GM18520 (cell line): Measurements from ENCODE around the gene MGAT3.

Experiments used
- ATAC-seq: cut with Tn5 transposase; IDR thresholded peaks from one replicate; pipeline ENCODE4 v1.9.1; 2021; ENCODE audit not compliant: unreplicated experiment

The MGAT3 gene

DNA sequence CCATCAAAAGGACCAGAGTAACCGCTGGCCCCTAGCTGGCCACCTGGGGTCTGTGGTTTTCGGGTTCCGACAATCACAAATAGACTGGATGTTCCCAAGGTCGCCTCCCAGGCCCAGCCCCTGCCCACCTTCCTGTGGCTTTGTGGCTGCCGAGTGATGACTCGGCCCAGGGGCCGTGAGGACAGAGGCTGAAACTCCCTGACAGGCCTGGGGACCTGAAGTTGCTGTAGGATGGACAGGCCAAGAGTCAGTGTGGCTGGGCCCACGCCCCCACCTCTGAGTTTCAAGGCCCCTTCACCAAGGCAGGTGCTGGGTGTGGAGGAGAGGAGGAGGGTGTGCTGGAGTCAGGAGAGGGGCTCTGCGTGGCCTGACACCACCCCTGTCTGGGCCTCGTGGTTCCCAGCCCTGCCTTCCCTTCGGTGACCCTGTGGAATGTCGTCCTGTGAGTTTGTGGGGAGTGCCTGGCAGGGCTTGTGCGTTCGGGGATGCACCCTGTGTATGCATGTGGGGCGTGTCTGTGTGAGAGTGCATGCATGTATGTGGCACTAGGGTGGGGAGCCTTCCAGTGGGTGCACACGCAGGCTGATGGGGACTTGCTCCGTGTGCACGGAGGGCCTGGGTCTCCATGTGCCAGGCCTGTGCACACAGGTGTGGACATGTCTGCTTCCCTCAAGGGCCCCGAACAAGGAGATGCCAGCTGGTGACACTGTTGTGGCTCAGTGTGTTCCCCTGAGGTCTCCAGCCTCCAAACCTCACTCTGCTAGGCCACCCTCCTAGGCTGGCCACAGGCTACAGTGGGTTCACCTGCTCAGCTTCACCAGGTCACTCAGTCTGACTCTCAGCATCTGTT lies 8.4 kb upstream of the MGAT3 start:
- ATAC-seq = no peak

DNA sequence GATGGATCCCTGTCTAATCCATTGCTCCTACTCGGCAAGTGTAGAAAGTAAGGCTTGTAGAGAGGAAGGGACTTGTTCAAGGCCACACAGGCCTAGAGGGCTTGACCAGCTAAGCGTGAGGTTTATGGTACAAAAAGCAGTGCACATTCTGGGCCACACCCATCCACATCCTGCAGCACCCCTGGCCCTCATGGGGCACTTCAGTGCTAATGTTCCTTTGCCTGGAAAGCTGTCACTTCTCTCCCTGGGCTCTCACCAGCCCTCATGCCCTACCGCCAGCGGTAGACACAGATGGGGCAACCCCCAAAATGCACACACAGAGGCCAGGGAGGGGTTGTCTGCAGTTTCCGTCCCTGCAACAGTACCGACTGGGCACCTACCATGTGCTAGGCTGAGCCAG lies 7.1 kb upstream of the MGAT3 start:
- no peak for ATAC-seq

DNA sequence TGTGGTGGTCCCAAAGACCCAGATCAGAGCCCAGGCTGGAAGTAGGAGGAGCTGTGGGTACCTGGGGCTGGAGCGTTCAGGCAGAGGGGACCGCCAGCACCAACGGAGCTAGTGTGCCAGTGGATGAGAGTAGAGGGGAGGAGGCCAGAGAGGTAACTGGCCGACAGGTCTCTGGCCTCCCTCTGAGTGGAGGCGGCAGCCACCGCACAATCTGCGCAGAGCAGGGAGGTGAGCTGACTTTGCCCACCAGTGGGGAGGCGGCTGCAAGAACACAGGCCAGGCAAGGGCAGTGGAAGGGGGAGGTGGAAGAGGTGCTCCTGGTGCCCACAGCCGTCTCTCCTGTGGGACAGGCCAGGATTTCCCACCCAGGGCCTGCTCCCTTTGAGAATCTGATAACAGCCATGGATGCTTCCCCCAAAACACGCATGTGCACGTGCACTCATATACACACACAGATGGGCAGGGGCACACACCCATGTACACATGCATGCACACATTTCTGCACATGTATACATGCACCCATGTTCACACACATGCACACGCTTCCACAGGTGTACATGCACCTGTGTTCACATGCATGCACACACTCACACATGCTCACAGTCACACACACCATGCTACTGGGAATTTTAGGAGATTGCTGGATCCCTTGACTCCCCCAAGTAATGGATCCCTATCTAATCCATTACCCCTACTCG lies 6.4 kb upstream of the MGAT3 start:
- no peak for ATAC-seq

DNA sequence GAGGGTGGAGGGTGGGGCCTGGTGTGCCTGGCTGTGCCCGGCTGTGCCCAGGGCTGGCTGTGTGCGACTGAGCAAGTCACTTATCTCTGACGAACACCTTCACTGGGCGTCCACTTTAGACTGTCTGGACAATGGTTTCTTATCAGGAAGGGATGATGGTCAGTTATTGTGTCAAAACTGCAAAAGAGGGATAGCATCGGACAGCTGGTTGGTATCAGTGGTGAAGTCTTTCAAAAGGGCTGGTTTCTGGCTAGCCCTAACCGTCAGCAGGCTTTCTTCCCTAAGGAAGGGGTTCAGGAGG lies 4.1 kb upstream of the MGAT3 start:
- no peak for ATAC-seq

DNA sequence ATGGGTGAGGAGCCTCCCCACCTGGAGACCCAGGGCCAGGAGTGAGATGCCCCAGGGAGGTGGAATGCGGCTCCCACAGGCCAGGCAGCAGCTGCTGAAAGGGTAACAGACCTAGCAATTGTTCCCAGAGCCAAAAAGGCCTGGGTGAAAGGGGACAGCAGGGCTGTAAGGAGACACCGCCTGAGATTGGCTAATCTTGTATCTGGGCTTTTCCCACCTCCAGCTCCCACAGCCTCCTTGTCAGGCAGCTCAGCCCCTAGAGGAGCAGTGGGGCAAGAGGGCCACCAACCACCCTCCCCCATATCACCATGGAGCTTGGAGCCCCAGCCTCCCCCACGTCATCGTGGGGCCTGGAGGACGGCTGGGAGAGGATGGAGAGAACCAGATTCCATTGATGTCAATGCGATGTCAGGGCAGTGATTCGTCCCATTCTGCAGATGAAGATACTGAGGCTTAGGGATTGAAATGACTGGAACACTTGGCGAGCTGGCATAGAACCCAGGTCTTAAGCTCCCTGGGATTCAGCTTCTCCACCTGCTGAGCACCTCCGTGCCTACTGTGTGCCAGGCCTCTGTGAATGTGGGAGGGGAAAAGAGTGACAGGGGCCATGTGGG lies 2.9 kb upstream of the MGAT3 start:
- ATAC-seq = no peak

DNA sequence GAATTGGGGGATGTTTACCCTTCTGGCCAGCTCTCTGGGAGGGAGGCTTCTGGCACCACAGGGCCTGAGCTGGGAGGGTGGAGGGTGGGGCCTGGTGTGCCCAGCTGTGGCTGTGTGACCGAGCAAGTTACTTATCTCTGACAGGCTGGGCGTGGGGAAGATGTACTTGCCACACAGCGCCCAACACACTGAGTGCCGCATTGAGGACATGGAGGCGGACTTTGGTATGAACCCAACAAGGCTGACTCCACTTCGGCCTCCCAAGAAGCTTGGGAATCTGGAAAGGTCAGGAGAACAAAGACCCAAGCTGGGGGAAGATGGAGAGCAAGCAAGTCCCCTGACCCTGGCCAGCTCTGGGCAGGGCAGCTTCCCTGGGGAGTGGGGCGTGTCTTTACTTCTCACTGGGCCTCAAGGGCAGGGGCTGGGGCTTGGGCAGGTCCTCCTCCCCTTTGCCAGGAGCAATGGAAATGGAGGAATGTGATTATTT lies 2.4 kb upstream of the MGAT3 start:
- no peak for ATAC-seq

DNA sequence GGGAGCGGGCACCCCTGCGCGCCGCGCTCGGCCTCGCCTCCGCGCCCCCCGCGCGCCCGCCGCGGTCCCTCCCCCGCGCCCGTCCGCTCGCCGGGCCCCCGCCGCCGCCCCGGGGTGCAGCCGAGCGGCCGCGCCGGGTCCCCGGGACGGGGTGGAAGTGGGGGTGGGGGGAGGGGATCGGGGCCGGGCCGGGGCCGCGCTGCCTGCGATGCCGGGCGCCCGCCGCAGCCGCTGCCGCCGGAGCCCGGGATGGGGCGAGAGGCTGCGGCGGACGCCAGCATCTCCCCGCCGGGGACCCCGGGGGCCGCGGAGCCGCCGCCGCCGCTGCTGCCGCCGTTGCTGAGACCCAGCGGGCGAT lies 365 bp downstream of the MGAT3 start:
- ATAC-seq = no peak

DNA sequence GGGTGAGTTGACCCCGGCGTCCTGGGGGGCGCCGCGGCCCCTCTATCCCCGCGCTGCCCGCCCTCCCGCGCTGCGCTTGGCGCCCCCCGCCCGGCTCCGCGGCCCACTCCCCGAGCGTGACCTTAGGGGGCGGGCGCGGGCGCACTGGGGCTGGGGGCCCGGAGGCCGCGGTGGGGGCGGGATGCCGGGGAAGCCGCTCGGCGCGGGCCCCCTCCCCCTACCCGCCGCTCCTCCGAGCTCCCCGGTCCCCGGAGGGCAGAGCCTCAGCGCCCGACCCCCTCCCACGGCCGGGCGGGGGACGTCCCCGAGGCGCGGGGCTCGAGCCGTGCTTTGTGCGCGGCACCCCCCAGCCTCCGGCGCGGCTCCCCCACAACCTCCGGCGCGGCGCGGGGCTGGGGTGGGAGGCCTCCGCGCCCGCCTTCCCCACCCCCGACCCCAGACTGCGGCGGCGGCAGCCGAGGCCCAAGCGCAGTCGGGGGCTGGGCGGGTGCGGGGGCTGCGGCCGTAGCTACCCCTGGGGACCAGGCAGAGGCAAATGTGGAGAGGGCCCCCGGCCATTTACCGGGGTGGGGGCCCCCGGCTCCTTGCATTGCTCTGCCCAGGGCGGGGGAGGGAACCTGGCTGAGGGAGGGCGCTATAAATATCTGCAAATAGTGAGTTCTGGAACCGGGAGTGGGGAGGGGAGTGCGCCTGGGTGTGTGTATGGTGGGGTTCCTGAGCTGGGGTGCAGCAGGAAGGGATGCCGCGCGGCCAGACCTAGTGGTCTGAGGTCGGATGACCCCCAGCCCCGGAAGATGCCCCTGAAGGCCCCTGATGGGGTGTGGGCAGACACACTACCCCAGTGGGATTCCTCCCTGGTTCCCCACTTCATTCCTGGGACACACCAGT lies 988 bp downstream of the MGAT3 start:
- ATAC-seq = no peak

DNA sequence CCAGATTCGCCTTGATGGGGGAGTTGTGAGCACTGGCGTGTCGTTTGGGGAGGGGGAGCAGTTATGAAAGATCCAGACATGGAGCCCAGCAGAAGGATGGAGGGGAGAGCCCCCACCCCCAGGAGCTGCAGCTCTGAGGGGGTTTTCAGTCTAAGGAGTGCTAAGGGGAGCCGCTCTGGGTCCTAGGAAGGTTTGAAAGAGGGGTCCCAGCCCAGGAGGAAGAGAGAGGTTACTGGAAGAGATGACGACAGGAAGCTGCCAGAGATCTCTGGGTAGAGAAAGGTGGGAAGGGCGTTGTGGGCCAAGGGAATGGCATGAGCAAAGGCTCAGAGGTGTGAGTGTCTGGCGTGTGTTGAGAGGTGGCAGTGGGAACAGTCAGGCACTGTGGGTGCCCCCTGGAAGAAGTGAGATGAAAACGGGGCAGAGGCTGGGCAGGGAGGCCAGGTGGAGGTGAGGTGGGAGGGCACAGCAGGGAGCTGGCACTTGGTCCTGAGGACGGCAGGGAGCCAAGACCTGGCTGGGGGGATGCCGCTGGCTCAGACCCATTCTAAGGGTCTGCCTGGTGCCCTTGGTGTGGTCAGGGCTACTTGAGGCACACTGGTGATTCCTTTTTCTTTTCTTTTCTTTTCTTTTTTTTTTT lies 1.8 kb downstream of the MGAT3 start:
- no peak for ATAC-seq

DNA sequence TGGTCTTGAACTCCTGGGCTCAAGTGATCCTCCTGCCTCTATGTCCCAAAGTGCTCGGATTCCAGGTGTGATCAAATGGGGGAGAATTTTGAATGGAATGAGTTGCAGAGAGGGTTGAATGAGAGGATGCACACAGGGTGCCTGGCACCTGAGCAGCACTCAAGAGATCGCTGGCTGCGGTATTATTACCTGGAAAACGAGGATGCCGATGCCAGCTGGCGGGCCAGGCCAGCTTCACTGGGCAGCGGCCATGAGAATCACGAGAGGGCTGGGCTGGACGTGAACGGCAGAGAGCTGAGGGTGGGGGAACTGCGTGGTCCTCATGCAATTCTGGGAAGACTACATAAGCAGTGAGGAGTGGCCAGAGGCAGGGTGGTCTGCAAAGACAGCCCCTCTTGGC lies 2.9 kb downstream of the MGAT3 start:
- ATAC-seq = no peak

DNA sequence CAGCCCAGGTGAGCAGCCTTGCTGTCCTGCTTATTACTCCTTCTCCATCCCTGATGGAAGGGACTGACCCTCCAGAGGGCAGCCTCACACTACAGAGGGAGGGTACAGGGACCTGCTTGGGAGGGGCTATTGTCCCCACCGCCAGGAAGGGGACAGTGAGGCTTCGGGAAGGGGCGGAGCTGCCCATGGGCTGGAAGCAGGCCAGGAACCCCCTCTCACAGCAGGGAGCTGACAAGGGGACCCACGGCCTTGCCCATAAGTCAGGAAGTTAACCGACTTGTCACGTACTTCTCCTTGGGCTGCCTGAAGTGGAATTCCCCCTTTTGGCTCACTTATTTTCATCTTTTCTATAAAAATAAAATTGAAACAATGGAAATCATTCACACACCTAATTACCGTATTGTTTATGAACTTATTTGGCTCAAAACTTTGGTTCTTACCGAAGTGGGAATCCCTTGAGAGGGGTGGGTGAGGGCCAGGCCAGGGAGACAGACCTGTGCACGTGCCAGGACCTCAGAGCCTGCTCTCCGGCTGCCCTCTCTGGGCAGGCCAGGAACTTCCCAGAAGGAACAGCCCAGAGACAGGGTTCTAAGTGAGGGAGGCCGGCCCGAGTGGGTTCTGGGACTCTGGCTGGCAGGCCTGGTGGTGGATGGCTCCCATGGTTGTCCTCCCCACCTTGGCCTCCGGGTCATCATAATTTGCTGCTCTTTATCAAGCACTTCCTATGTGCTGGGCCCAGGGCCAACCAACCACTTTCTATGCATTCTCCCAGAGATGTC lies 5.8 kb downstream of the MGAT3 start:
- no peak for ATAC-seq

DNA sequence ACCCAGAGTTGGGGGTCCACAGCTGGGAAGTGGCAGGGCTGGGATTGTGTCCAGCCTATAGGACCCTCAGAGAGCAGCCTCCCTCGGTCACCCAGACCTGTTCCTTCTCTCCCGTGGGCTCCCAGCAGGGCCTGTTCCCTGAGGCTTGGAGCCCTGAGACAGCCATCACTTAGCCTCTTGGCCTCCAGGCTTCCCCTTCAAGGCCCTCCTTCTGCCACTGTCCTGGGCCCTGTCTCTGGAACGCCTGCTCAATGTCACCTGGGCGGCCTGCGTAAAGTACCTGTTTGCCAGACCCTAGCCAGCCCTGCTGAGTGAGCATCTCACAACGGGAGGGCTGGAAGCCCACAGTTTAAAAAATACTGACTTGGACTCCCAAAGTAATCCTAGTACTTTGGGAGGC lies 6.5 kb downstream of the MGAT3 start:
- ATAC-seq = no peak

DNA sequence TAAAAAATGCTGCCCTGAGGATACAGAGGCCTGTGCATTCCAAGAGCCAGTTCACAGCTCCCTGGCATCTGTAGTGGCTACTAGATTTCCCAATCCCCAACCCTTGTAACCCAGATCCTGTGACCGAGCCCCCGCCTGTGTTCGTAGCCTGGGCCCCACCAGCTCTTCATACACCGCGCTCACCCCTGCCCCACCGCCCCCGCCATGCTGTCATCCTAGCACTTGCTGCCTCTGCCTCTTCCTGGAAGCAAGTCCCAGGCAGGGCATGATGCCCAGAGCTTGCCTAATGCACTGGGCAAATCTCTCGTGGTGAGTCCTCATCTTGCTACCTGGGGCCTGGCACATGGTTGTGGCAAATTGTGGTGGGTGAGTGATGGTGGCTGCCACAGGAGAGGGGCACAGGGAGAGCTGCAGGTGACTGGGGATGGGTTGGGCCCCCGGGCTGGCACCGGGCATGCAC lies 7.1 kb downstream of the MGAT3 start:
- no peak for ATAC-seq

DNA sequence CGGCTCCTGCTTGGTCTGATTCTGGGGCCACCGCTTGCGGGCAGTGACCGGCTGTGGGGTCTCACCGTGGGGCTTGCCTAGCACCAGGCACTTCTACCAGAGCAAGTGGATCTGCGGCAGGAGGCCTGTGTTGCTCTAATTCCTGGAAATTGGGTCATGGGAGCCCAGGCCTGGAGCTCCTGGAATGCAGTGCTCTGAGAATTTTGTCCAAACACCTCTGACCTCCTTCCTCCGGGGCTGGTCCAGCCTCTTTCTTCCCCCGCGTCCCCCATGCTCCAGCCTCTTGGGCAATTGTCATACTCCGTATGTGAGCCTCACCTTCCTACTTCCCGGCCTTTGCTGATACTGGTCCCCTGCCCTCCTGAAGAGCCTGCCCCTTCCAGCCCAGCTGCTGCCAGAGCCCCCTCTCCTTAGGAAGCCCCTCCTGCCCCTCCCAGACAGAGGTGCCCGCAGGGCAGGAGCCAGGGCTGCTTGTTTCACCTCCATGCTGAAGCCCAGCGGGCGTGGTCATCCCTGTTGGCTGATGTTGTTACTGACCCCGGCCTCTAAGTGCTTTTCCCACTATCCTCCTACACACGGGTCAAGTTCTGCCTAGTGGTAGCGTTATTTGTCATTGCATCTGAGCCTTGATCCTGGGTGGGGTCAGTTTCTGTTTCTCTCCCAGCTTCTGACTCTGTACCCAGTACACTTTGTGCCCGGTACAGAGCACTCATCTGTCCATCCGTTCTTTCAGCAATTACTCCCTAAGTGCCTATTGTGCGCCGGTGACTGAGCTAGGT lies 9.6 kb downstream of the MGAT3 start:
- ATAC-seq = no peak

DNA sequence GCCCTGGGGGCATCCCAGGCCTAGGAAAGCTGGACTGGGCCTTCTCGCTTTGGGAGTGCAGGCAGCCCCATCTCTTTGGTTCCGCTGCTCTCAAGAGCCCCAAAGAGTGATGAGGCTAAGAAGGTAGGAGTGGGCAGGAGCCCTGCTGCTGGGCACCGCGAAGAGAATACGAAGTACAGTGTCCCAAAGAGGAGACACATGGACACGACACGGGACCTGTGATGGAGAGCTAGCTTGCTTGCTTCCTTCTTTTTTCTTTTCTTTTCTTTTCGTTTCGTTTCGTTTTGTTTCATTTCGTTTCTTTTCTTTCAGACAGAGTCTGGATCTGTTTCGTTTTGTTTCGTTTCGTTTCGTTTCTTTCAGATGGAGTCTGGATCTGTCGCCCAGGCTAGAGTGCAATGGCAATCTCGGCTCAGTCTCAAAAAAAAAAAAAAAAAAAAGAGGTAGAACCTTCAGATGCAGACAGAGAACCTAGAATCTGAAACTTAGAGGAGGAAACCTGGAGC lies 10.6 kb downstream of the MGAT3 start:
- ATAC-seq = no peak

DNA sequence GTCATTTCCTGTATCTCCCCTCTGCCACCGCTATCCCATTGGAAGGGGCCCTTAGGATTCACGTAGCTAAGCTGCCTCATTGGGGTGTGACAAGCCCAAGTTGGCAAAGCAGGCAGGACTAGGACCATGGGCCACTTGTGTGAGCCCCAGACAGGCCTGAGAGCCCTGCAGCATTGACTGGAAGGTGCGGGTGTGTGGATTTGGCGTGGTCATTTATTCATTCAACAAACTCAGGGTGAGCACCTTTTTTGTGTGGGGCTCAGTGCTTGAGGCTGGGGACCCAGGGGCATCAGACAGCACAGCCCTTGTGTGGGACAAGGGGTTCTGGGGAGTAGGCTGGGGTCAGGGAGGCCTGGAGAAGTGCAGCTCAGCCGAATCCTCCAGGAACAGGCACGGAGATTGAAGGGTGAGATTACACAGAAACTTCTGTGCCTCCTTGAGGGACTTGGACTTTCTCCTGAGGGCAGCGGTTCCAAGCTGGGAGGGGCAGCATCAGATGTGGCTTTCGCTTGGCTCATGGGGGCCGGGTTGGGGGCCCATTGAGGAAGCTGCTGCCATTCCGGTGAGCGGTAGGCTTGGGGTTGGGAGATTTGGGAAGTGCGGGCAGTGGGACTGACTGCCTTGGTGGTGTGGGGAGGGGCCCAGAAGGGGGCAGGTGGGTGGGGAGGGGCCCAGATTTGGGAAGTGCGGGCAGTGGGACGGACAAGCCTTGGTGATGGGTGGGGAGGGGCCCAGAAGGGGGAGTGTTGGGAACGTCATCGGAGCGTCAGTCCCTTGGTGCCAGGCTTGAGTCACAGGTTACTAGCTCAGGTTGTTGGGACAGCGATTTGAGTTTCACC lies 11.9 kb downstream of the MGAT3 start:
- ATAC-seq = no peak

DNA sequence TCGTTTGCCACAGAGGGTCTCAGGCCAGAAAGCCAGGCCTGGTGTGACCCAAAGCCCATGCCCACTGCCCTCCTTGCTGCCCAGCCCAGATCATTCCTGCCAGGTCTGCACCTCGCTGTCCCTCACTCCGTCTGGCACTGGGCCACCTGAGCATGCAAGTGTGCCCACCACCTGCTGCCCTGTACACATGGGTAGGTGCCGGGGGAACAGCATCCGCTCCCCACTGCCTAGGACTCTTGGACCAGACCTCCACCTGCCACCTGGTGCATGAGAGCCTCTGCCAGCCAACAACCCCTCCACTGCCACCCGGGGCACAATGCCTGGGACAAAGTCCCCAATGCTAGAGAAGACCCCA lies 12.5 kb downstream of the MGAT3 start:
- ATAC-seq = no peak
